Measurements from ENCODE around the gene RGL3.

Gene RGL3

GRCh38 chr19:11361771-11362731 is 57.1 kb downstream of the RGL3 start:
- no peak overlapping the region for H3K4me3 ChIP-seq (ENCODE audit: low read depth, low read length)
- no peak for TF ChIP-seq CTCF (IDR thresholded peaks at IDR 0.05; ENCODE audit: insufficient read depth, low read depth, low read length, missing control alignments)
- DNase-seq (ENCODE audit: low read depth), result no peak

- no peak overlapping the region for H3K4me3 ChIP-seq (ENCODE audit: low read depth, low read length)
- DNase-seq (ENCODE audit: low read depth), result no peak
- no peak for TF ChIP-seq CTCF (IDR thresholded peaks at IDR 0.05; ENCODE audit: insufficient read depth, low read depth, low read length, missing control alignments)
Measured at GRCh38 chr19:11361037-11361770, 57.9 kb downstream of the RGL3 start.

- no peak for DNase-seq (ENCODE audit: low read depth)
- no peak for TF ChIP-seq CTCF (IDR thresholded peaks at IDR 0.05; ENCODE audit: insufficient read depth, low read depth, low read length, missing control alignments)
- H3K4me3 ChIP-seq (ENCODE audit: low read depth, low read length), result no peak overlapping the region
Measured at GRCh38 chr19:11359421-11359820, 59.7 kb downstream of the RGL3 start.

- no peak for DNase-seq (ENCODE audit: low read depth)
- TF ChIP-seq CTCF (IDR thresholded peaks at IDR 0.05; ENCODE audit: insufficient read depth, low read depth, low read length, missing control alignments), result no peak
- H3K4me3 ChIP-seq (ENCODE audit: low read depth, low read length), result no peak overlapping the region
Measured at GRCh38 chr19:11356676-11357550, 62.2 kb downstream of the RGL3 start.

GRCh38 chr19:11356074-11356397 is 63.1 kb downstream of the RGL3 start:
- H3K4me3 ChIP-seq (ENCODE audit: low read depth, low read length), result no peak overlapping the region
- DNase-seq (ENCODE audit: low read depth), result no peak
- no peak for TF ChIP-seq CTCF (IDR thresholded peaks at IDR 0.05; ENCODE audit: insufficient read depth, low read depth, low read length, missing control alignments)
